Chondrocyte (in vitro differentiated cells): ENCODE results near the gene ZNF892. TPM values are rescaled to one million over a fixed set of nuclear protein-coding genes. Genes with fewer than 3 reads are reported as not detected.

Experiments
- DNase-seq: peaks from one replicate; pipeline ENCODE4 v3.0.0; 2021; ENCODE audit warnings: mixed read lengths, low spot score
- H3K27ac Mint-ChIP-seq: one replicate; pipeline ENCODE4 v1.8.0; 2021; ENCODE audit warnings: mild to moderate bottlenecking, moderate library complexity, mixed read lengths; ENCODE audit not compliant: unreplicated experiment
- H3K27me3 Mint-ChIP-seq: 2 replicates; pipeline ENCODE4 v1.8.0; 2021; ENCODE audit warnings: low read depth, mixed read lengths
- H3K36me3 Mint-ChIP-seq: 2 replicates; pipeline ENCODE4 v1.8.0; 2021; ENCODE audit warnings: low read depth, mixed read lengths
- H3K4me1 Mint-ChIP-seq: 2 replicates; pipeline ENCODE4 v1.8.0; 2021; ENCODE audit warnings: low read depth, mild to moderate bottlenecking, mixed read lengths
- H3K4me3 Mint-ChIP-seq: one replicate; pipeline ENCODE4 v1.8.0; 2021; ENCODE audit warnings: mild to moderate bottlenecking, moderate library complexity, mixed read lengths; ENCODE audit not compliant: unreplicated experiment
- H3K9me3 Mint-ChIP-seq: 2 replicates; pipeline ENCODE4 v1.8.0; 2021; ENCODE audit warnings: low read depth, mixed read lengths
- CTCF ChIP-seq: fragments of 200-600 bp; sonication (generic); IDR thresholded peaks from 2 replicates; pipeline ENCODE4 v1.5.0; 2021; ENCODE audit warnings: antibody characterized with exemption, mild to moderate bottlenecking, moderate library complexity
- long read RNA-seq: library from polyadenylated mRNA; stranded (forward); transcript quantifications from one replicate; pipeline ENCODE4 v2.0.0, GENCODE V29; 2021
- total RNA-seq: library from RNA; stranded (reverse); gene quantifications from 3 replicates; pipeline ENCODE4 v1.2.1, GENCODE V29; 2021

Gene ZNF892
- 4.7 to 6.0 TPM (median 4.8 TPM) in 3 replicates for total RNA-seq
- long read RNA-seq = 0 reads

DNA sequence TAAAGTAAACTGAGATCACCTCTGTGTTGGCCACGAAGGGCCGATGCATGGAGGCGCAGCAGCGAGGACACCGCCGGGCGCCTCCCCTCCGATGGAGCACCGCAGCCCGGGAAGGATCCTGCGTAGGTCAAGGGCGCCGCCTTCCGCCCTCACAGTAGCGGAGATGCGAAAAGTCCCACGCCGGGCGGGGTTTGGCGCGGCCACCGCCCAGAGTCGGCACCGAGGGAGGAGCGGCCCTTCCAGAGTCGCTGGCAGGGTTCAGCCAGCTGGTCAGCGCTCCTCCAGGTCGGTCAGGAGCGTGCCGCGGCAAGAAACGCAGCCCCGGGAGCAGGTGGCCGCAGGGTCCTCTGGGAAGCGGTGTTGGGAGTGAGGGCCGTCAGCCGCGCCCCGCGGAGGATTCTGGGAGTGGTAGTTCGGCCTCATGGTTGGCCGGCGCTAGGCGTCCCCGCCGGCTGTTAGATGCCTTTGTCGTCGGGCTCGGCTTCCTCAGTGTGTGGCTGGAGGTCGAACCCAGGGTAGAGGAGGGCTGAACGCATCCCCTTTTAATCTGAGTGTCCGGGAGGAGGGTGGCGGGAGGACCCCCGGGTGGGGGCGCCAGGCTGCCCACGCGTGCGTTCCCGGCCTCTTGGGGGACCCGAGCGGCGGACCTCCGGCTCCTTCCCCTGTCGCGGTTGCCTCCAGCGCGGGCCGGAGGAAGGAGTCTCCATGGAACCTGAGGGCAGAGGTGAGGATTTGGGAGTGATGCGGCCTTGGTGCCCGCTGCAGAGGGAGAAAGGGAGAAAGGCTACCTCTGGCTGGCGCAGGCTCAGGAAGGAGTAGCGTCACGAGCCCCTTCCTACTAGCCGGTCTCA lies at the start of gene ZNF892:
TSS of gene ZNF892 (plus strand) at position 411 of the 851 bp plus-strand sequence. CDS start at position 706, 295 bp downstream.
- DNase-seq = peak; percentile 97
- Mint-ChIP-seq H3K9me3 (peaks cover 39% of the 10 kb centered on the region), H3K36me3 (peaks cover 30% of the 10 kb centered on the region), H3K27ac (peak within 1 kb of the TSS; percentile 88), H3K4me1 (peaks cover 25% of the 10 kb centered on the region), H3K4me3 (peak within 1 kb of the TSS; percentile 95), H3K27me3 (no peaks in the 10 kb centered on the region)
- TF ChIP-seq CTCF = peak; percentile 72

DNA sequence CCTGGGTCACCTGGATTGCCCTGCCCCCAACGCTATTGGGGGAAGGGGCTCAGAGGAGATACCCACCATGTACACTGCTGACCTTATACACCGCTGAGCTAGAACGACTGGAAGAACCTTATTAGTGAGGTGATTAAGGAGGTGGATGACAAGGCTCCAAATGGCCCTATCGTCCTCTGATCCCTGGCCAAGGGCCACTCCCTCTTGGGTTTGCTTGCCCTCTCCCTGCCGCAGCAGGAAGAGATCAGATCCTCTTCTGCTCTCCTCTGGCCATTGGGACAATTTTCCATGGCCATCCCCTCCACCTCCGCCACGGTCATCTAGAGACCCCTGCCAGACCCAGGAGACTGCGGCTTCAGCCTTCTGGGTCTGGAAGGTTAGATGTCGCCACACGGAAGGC lies 48.9 kb upstream of the ZNF892 start:
- H3K4me1 Mint-ChIP-seq = peaks cover 7% of the 10 kb centered on the region
- peak overlapping the region; percentile 81 for H3K4me3 Mint-ChIP-seq
- peaks cover 29% of the 10 kb centered on the region for H3K9me3 Mint-ChIP-seq
- no peak overlapping the region for H3K27ac Mint-ChIP-seq
- peaks cover 34% of the 10 kb centered on the region for H3K36me3 Mint-ChIP-seq
- DNase-seq = no peak
- TF ChIP-seq CTCF = no peak
- no peaks in the 10 kb centered on the region for H3K27me3 Mint-ChIP-seq

GRCh38 chr2:95158891-95159619 lies 48.3 kb upstream of the ZNF892 start:
- Mint-ChIP-seq H3K9me3 (peaks cover 23% of the 10 kb centered on the region), H3K27me3 (no peaks in the 10 kb centered on the region), H3K36me3 (peaks cover 29% of the 10 kb centered on the region), H3K4me1 (peaks cover 9% of the 10 kb centered on the region), H3K4me3 (peak overlapping the region; percentile 81), H3K27ac (no peak overlapping the region)
- no peak for TF ChIP-seq CTCF
- no peak for DNase-seq

DNA sequence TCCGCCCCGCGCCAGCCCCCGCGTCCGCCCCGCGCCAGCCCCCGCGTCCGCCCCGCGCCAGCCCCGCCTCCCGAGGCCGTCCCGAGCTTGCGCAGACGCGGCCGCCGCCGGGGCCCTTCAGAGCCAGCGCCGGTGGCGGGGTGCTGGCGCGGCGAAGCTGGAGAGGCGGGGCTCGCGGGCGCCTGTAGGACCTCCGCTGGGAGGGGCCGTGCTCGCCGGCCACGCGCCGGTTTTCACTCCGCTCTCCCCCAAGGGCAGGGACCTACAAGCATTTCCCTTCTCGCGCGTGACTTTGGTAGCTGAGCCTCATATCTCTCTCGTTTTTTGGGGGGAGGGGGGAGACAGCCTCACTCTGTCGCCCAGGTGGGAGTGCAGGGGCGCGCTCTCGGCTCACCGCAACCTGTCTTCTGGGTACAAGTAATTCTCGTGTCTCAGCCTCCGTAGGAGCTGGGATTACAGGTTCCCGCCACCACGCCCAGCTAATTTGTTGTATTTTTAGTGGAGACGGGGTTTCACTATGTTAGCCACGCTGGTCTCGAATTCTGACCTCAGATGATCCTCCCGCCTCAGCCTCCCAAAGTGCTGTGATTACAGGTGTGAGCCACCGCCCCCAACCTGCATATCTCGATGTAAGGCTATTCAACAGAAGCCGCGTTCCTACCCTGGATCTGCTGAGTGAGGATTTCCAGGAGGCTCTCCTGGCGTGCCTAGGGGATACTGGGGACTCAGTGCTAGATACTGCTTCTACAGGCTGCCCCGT lies 47.5 kb upstream of the ZNF892 start, which contains the start of gene ZNF514:
TSS of gene ZNF514 (minus strand) at position 159 of the 760 bp plus-strand sequence. CDS start 6,595 bp downstream, outside the sequence.
- DNase-seq = no peak
- peaks cover 15% of the 10 kb centered on the region for H3K9me3 Mint-ChIP-seq
- peak within 1 kb of the TSS; percentile 85 for H3K27ac Mint-ChIP-seq
- H3K4me3 Mint-ChIP-seq = peak within 1 kb of the TSS; percentile 81
- no peaks in the 10 kb centered on the region for H3K27me3 Mint-ChIP-seq
- H3K36me3 Mint-ChIP-seq = peaks cover 21% of the 10 kb centered on the region
- TF ChIP-seq CTCF = no peak
- peaks cover 17% of the 10 kb centered on the region for H3K4me1 Mint-ChIP-seq

GRCh38 chr2:95165030-95165370 lies 42.3 kb upstream of the ZNF892 start:
- peak overlapping the region; percentile 98 for H3K27ac Mint-ChIP-seq
- H3K9me3 Mint-ChIP-seq = no peaks in the 10 kb centered on the region
- no peaks in the 10 kb centered on the region for H3K36me3 Mint-ChIP-seq
- H3K4me1 Mint-ChIP-seq = peaks cover 32% of the 10 kb centered on the region
- no peak for DNase-seq
- H3K27me3 Mint-ChIP-seq = no peaks in the 10 kb centered on the region
- peak overlapping the region; percentile 99 for H3K4me3 Mint-ChIP-seq
- no peak for TF ChIP-seq CTCF
